Fibroblast of mammary gland (primary cell): ENCODE results near the gene CDH4.

Source experiments
- DNase-seq: peaks from one replicate; pipeline ENCODE4 v3.0.0-alpha.2; 2010; ENCODE audit warnings: low read depth
- H3K4me3 ChIP-seq: 2 replicates; pipeline ENCODE4 v1.5.1; 2011; ENCODE audit warnings: low read depth, mild to moderate bottlenecking, low read length, moderate library complexity; ENCODE audit not compliant: control insufficient read depth
- TF ChIP-seq, protein P1 (sequence below): conservative IDR thresholded peaks from 2 replicates; pipeline ENCODE4 v1.5.1; 2011; ENCODE audit warnings: low read depth, low read length, inconsistent platforms; ENCODE audit not compliant: control insufficient read depth, insufficient read depth

The CDH4 gene

DNA sequence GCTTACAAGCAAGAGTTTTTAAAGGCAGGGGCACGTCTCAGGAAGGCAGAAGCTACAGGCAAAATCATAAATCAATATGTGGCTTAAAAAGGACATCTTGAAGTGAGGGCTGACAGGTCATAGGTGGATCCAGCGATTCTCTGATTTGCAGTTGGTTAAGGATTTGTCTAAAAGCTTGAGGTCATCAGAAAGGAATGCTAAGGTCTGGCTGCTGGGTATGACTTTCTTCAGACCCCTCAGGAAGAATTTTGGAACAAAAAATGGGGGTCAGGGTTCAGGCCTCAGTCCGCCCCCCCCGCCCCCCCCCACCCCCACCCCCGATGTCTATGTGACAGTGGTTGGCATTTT is 261.9 kb downstream of the CDH4 start:
- H3K4me3 ChIP-seq = no peak overlapping the region
- TF ChIP-seq, protein P1, sequence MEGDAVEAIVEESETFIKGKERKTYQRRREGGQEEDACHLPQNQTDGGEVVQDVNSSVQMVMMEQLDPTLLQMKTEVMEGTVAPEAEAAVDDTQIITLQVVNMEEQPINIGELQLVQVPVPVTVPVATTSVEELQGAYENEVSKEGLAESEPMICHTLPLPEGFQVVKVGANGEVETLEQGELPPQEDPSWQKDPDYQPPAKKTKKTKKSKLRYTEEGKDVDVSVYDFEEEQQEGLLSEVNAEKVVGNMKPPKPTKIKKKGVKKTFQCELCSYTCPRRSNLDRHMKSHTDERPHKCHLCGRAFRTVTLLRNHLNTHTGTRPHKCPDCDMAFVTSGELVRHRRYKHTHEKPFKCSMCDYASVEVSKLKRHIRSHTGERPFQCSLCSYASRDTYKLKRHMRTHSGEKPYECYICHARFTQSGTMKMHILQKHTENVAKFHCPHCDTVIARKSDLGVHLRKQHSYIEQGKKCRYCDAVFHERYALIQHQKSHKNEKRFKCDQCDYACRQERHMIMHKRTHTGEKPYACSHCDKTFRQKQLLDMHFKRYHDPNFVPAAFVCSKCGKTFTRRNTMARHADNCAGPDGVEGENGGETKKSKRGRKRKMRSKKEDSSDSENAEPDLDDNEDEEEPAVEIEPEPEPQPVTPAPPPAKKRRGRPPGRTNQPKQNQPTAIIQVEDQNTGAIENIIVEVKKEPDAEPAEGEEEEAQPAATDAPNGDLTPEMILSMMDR = no peak
- DNase-seq = no peak

DNA sequence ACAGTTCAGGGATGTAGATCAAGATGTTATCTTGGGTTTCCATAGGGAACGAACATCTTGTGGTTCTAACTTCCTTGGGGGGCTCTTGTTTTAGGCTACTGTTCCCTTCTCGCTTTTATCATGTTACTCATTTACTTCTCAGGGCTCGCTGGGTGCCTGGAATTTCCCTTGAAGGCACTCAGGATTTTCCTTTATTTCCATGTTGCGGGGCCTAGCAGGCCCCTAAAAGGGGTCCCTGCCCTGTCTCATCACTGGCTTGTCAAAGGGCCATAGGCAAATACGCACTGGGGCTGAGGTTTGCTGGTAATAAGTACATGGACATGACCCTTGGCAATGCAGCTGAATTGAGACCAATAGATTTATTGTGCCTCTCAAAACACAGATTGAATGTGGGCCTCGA is 262.3 kb downstream of the CDH4 start:
- no peak for DNase-seq
- H3K4me3 ChIP-seq = no peak overlapping the region
- TF ChIP-seq, protein P1 = no peak

- DNase-seq = no peak
- no peak overlapping the region for H3K4me3 ChIP-seq
- TF ChIP-seq, protein P1 = no peak
Observed at GRCh38 chr20:61514805-61515505, 262.9 kb downstream of the CDH4 start.

GRCh38 chr20:61515922-61516321 is 263.9 kb downstream of the CDH4 start:
- H3K4me3 ChIP-seq = no peak overlapping the region
- no peak for DNase-seq
- TF ChIP-seq, protein P1 = no peak

- no peak overlapping the region for H3K4me3 ChIP-seq
- TF ChIP-seq, protein P1 = no peak
- peak; percentile 56 for DNase-seq
Observed at GRCh38 chr20:61516346-61517208, 264.5 kb downstream of the CDH4 start.

- H3K4me3 ChIP-seq = no peak overlapping the region
- TF ChIP-seq, protein P1 = no peak
- DNase-seq = no peak
Observed at GRCh38 chr20:61517419-61517818, 265.4 kb downstream of the CDH4 start.
